Tongue (tissue), 2 donors: ENCODE results near the gene GSDME. TPM values are rescaled to one million over a fixed set of nuclear protein-coding genes. Genes with fewer than 3 reads are reported as not detected.

Experiments used
- DNase-seq: peaks from one replicate; pipeline ENCODE4 v3.0.0-alpha.2; 2015
- total RNA-seq: library from RNA; depleted of rRNA; stranded (reverse); fragments of >200 nt; gene quantifications from one replicate; pipeline ENCODE4 v1.2.3, GENCODE V29; 2014

GSDME gene
- total RNA-seq, 1 donor from 2014 or later: 12.9 TPM

DNA sequence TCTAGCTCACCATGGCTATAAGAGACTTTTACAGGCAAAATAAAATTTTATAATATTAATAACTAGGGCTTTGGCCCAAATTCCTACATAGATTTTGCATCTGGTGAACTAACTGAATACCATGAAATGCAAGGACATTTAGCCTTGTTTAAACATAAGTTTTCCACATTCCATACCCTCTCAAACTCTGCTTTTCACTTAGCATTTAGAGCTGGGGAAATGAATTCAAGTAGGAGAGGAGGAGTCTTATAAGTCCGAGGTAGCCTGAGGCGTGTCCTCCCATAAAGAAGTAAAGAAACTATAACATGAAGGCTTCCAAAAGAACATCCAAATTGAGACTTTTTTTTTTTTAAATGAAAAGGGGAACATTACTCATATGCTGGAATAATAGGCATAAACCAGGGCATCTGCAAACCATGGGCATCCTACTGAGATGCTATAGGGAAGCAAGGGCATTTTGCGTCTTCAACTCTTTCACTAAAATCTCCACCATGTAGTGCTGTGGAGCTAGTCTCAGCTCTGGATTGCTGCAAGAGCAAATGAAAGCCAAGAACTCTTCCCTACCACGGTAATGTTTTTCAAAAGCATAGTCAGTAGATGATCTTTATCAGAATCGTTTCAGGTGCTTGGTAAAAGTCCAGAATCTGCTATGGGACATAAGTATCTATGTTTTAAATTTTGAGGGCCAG lies 104.9 kb downstream of the GSDME start:
- no peak for DNase-seq

Other genes with a start within 250 kb of the GSDME start
- 29.0 TPM for gene PALS2, start 184.0 kb downstream of the GSDME start, total RNA-seq
- gene OSBPL3, start 222.7 kb upstream of the GSDME start, total RNA-seq: 8.9 TPM